Germinal center (tissue), 1 donor: ENCODE results near the gene RRP36.
A peak's percentile ranks its signal among the peaks of the same experiment; 100 is the strongest.
"Not testable (repeated sequence)": the region's sequence is repeated elsewhere in the genome, so short reads cannot be mapped to it uniquely, and the experiment has no call there.

Source experiments
- DNase-seq: peaks from one replicate; pipeline ENCODE4 v3.0.0; 2012; ENCODE audit warnings: mixed read lengths, low spot score

Gene RRP36

DNA sequence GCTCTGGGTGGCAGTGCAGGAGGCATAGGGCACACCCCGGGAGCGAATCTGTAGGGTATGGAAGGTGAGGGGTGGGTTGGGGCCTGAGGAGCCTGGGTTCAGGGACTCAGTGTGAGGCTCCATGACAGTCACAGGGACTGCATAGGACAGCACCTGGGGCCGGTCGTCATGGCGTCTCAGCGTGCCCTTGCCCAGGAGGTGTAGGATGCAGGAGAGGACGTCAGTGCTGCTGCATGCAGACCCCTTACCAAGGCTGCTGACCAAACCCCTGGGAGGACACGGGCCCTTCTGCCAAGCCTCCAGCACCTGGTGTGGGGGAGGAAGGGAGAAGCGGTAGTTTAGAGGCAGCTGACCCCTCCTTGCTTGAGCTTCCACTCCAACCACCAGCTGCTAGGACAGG lies 16.3 kb downstream of the RRP36 start:
- no peak for DNase-seq

DNA sequence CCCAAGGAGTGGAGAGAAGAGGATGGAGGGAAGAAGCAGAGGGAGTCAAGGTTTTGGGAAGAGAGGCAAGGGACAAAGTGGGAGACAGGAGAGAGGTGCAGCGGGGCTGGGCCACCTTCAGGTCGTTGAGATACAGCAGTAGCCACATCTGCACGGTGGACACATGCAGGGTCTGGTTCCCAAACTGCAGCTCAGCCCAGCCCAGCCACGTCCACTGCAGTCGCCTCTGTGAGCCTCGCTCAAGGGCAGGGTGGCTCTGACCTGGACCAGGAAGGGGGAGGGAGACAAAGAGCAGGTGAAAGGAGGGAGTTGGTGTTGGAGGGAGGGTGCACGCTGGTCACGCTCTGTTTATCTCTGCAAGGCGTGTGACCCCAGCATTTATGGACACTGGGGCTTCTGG lies 17.3 kb downstream of the RRP36 start:
- no peak for DNase-seq

DNA sequence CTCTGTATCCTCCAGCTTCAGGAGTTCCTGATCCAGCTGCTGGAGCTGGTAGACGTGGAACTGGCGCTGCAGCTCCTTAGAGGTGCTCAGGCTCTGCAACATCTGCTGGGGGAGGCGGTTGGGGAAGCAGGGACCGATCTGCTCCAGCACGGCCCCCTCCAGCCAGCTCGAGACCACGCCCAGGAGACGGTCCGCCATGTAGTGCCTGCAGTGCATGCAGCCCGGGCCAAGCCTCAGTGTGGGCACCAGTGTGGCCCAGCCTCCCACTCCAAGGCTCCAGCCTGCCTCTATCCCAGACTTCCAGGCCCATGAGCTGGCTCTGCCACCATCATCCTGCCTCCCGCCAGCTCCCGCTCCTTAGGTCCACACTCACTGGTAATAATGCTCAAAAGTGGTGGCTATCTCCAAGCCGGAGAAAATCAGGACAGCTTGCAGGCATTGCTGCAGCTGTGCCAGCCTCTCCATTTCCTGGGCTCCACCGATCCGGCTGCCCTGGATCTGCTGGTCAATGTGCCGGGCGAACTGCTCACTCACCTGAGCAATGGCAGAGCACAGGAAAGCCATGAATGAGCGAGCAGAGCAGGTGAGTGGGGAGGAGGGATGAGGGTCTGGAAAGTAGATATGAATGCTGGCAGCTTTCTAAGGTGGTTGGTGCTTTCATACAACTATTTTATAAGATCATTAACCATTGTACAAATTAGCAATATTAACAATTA lies 19.3 kb downstream of the RRP36 start:
- no peak for DNase-seq

DNA sequence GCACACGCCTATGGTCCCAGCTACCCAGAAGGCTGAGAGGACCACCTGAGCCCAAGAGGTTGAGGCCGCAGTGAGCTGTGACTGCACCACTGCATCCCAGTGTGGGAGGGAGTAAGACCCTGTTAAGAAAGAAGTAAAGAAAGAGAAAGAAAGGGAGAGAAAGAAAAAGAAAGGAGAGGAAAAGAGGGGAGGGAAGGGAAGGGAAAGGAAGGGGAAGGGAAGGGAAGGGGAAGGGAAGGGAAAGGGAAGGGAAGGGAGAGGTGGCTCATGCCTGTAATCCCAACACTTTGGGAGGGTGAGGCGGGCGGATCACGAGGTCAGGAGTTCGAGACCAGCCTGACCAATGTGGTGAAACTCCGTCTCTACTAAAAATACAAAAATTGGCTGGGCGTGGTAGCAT lies 20.1 kb downstream of the RRP36 start:
- not testable (repeated sequence) for DNase-seq

DNA sequence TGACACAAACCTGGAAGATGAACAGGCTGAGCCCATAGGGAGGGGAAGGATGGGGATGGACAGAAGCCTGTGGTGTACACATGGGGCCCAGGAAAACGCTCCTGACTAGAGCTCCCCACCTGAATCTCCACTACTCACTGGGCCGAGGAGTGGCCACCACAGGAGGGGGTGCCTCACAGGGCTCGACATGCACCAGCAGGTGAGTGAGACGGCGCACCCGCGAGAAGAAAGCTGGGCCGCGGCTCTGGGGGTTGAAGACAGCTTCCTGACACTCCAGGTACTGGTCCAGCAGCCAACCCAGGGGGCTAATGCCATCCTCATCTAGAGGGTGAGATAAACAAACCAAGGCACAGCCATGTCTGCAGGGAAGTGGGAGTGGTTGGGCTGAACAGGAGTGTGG lies 21.9 kb downstream of the RRP36 start:
- DNase-seq: no peak

DNA sequence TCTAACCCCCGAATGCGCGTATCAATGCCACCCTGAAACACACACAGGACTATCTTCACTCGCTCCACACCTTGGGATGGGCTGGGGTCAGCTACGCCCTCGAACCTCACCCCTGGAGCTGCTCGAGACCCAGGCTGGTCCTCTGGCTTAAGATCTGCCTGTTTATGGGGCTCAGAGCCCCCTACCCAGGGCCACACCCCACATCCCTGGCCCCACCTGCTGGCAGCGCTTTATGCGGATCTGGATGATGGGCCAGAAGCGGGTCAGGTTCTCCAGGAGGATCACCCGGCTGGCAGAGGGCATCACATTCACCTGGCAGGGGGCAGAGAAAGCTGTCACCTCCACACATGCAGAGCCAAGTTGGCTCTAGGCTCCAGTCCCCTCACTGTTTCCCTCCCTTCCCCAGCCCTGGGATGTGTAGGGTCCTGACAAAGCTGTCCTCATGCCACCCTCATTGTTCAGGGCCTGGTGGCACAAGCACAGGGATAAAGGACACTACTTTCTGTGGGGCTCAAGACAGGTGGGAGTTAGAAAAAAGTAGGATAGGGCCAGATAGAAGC lies 24.0 kb downstream of the RRP36 start:
- DNase-seq: no peak

GRCh38 chr6:43047998-43048397 lies 26.6 kb downstream of the RRP36 start:
- DNase-seq: no peak

DNA sequence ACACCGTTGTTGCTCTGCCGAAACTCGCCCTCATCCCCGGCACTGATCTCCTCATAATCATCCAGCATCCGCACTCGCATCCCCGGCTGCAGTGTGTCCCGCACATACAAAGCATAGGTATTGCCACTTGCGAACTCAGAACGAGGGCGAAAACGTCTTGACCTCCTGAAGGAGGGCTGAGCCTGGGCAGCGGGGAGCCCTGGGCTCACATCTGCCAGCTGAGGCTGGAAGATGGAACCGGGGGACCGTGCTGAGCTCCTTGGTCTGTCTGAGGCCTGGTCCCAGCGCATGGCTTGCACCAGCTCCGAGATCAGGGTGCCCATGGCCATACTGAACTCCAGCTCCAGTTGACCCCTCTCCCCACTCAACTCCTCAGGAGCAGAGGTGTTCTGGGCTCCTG lies 29.6 kb downstream of the RRP36 start:
- no peak for DNase-seq

GRCh38 chr6:43052225-43052841 lies 30.9 kb downstream of the RRP36 start:
- DNase-seq: no peak

DNA sequence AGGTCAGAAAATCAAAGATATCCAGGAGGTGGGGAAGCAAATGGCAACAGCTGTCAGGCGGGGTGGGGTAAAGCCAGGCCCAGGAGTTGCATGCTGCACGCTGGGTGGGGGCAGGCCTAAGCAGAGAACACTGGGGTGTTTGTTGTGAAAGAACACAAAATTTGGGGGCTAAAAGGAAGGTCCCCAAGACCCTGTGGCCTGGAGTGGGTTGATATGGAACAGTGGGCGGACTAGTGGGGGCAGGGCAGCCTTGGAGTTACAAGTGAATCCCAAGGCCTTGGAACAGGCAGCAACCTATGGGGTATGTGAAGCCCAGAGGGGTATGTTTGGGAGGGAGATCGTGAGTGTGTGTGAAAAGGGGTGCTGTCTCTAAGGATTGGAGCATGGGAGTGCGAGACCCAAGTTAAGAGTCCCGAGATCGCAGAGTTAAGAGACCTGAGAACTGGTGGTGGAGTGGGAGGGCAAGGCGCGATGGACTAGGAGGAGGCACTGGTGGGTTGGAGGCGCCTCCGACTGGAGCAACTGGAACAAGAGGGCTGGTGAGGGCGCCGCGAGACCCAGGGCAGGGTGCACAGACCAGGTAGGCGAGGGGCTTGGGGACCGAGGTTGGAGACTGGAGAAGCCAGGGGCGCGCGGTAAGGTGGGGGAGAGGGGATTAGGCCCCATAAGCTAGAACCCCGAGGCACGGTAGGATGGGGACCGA lies 31.6 kb downstream of the RRP36 start:
- DNase-seq: no peak

DNA sequence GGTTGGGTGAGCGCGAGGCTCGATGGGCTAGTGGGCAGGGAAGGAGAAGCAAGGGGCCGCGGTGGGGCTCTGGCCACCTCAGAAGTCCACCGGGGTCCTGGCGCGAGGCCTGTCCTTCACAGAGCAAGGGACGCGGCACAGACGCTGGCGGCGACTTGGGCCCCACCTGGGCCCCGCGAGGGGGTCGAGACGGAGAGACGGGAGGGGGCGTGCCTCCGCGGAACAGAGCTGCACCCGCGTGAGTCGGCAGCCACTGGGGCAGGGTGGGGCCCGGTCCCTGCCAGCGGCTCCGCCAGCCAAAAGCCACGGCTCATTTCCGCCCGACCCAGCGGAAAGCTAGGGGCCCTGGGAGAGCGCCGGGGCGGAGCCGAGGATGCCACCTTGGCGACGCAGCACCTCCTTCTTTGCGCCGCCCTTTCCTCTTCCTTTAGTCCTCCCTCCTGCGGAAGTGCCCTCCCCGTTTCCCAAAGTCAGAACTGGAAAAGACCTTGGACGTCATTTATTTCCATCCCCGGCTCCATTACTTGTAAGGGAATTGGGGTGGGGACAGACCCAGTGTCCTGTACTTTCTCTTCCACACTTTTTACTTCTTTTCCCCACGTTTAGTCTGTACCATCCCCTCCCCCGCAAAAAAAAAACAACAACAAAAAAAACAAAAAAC lies 32.3 kb downstream of the RRP36 start, which contains the start of gene CUL7:
Gene CUL7, minus strand, starts transcription at position 307 of the 661 bp plus-strand sequence. CDS start 1,063 bp downstream, outside the sequence.
- DNase-seq: peak; percentile 95

DNA sequence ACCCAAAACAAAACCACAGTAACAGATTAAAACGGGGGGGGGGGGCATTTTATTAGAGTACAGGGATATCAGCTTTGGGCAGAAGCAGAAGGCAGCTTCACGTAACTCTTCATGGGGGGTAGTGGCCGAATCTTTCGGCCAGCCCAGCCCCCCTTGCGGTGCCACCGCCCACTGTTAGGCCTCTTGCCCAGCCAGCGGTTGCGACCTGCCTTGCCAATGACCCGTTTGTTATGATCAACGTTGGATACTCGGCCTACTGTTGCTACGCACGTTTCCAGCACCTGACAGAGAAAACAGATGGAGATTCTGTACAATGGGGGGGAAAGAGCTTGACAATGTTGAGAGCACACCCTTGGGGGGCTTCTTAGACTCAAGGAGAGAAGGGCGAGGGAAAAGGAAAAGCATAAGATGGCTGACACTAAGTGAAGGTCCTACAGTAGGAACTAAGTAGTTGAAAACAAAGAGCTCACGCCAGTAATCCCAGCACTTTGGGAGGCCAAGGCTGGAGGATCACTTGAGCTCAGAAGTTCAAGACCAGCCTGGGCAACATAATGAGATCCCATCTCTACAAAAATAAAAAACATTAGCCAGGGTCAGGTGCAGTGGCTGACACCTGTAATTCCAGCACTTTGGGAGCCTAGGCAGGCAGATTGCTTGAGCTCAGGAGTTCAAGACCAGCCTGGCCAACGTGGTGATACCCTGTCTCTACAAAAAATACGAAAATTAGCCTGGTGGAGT lies 33.0 kb downstream of the RRP36 start:
- no peak for DNase-seq

GRCh38 chr6:43055966-43056365 lies 34.5 kb downstream of the RRP36 start:
- DNase-seq: no peak

- DNase-seq: no peak
Measured at GRCh38 chr6:43058531-43058930, 37.1 kb downstream of the RRP36 start.

DNA sequence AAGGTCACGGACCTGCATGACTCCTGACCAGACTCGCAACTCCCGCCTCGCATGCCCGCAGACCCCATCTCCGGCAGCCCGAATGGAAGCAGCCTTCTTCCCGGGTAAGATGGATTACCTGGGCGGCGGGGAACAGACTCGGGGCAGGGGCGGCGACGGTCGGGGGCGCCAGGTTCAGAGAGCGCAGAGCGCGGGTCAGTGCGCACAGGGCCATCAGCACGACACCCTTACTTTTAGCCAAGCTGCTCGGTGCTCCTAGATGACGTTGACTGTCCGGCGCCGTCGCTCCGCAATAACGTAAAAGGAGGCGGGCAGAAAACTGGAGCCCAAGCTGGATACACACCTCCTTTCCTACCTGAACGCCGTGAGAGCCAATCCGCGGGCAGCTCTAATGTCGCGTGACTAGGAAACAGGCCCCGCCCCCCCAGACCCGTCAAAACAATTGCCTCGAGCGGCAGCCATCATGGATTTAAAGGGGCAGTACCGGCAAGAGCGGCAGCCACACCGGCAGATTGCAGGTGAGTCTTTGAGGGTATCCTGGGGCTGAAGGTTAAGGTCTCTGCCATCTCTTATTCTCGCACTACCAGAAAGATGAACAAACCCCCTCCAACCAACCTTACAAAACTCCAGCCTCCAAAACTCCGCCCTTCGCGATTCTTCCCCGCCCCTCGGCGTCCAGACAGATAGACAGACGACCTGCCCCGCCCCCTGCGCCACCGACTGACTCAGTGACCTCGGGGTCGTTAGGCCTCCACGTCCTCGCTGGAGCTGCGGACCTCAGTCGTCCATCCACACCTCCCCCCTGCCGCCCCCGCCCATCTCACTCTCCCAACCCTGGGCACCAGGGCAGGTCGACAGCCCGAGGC lies 38.0 kb downstream of the RRP36 start, which contains the start of the genes KLC4 and MRPL2:
Gene KLC4, plus strand, starts transcription at position 464 of the 866 bp plus-strand sequence. CDS start 1,705 bp downstream, outside the sequence.
Gene MRPL2, minus strand, starts transcription at position 267 of the 866 bp plus-strand sequence. Its CDS starts 53 bp downstream, at position 214.
- DNase-seq: peak; percentile 100

GRCh38 chr6:43060034-43060754 lies 38.8 kb downstream of the RRP36 start:
- no peak for DNase-seq

- no peak for DNase-seq
Measured at GRCh38 chr6:43060755-43061633, 39.6 kb downstream of the RRP36 start.

GRCh38 chr6:43061861-43062260 lies 40.4 kb downstream of the RRP36 start:
- no peak for DNase-seq

DNA sequence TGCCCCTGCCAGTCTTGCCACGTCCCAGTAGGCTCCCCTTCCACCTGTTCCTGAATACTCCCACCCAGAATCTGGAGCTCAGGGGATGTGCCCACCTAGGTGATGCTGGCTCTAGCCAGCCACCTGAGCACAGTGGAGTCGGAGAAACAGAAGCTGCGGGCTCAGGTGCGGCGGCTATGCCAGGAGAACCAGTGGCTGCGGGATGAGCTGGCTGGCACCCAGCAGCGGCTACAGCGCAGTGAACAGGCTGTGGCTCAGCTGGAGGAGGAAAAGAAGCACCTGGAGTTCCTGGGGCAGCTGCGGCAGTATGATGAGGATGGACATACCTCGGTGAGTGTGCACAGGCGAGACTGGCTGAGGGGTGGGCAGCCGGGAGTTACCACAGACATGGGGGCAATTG lies 41.4 kb downstream of the RRP36 start:
- DNase-seq: no peak
